ENCODE measurements around the gene GSK3B.
A peak's percentile ranks its signal among the peaks of the same experiment; 100 is the strongest.

GSK3B gene

GRCh38 chr3:120093911-120094775 is at the start of gene GSK3B:
Gene GSK3B, minus strand, starts transcription at chr3:120094447. Its CDS starts 1,013 bp downstream, at chr3:120093434.
- peak; percentile 88 for DNase-seq (ENCODE audit: low read depth)

- DNase-seq (ENCODE audit: low read depth) = no peak
These were observed 49.4 kb upstream of the GSK3B start for GRCh38 chr3:120143676-120144075.

GRCh38 chr3:120142236-120142635 is 48.0 kb upstream of the GSK3B start:
- DNase-seq (ENCODE audit: low read depth) = no peak

GRCh38 chr3:120140098-120140742 is 46.0 kb upstream of the GSK3B start:
- no peak for DNase-seq (ENCODE audit: low read depth)

GRCh38 chr3:120139140-120139539 is 44.9 kb upstream of the GSK3B start:
- DNase-seq (ENCODE audit: low read depth) = no peak

GRCh38 chr3:120137548-120137947 is 43.3 kb upstream of the GSK3B start:
- no peak for DNase-seq (ENCODE audit: low read depth)

GRCh38 chr3:120130656-120131055 is 36.4 kb upstream of the GSK3B start:
- DNase-seq (ENCODE audit: low read depth) = no peak

- DNase-seq (ENCODE audit: low read depth) = no peak
These were observed 35.7 kb upstream of the GSK3B start for GRCh38 chr3:120129718-120130513.

GRCh38 chr3:120129051-120129450 is 34.8 kb upstream of the GSK3B start:
- no peak for DNase-seq (ENCODE audit: low read depth)

- no peak for DNase-seq (ENCODE audit: low read depth)
These were observed 31.7 kb upstream of the GSK3B start for GRCh38 chr3:120125992-120126391.

GRCh38 chr3:120119846-120120510 is 25.7 kb upstream of the GSK3B start:
- DNase-seq (ENCODE audit: low read depth) = no peak

- no peak for DNase-seq (ENCODE audit: low read depth)
These were observed 20.7 kb upstream of the GSK3B start for GRCh38 chr3:120114981-120115380.

- DNase-seq (ENCODE audit: low read depth) = no peak
These were observed 20.1 kb upstream of the GSK3B start for GRCh38 chr3:120114376-120114775.

- no peak for DNase-seq (ENCODE audit: low read depth)
These were observed 19.2 kb upstream of the GSK3B start for GRCh38 chr3:120113128-120114116.

- DNase-seq (ENCODE audit: low read depth) = no peak
These were observed 17.7 kb upstream of the GSK3B start for GRCh38 chr3:120111898-120112297.

GRCh38 chr3:120103276-120103675 is 9.0 kb upstream of the GSK3B start:
- DNase-seq (ENCODE audit: low read depth) = no peak

GRCh38 chr3:120102674-120103073 is 8.4 kb upstream of the GSK3B start:
- DNase-seq (ENCODE audit: low read depth) = no peak

- DNase-seq (ENCODE audit: low read depth) = no peak
These were observed 8.0 kb upstream of the GSK3B start for GRCh38 chr3:120102232-120102631.

GRCh38 chr3:120101624-120102023 is 7.4 kb upstream of the GSK3B start:
- no peak for DNase-seq (ENCODE audit: low read depth)

GRCh38 chr3:120100711-120101110 is 6.5 kb upstream of the GSK3B start:
- DNase-seq (ENCODE audit: low read depth) = no peak

- no peak for DNase-seq (ENCODE audit: low read depth)
These were observed 4.5 kb upstream of the GSK3B start for GRCh38 chr3:120098710-120099109.
